ENCODE data around the gene SYT11.

DNA sequence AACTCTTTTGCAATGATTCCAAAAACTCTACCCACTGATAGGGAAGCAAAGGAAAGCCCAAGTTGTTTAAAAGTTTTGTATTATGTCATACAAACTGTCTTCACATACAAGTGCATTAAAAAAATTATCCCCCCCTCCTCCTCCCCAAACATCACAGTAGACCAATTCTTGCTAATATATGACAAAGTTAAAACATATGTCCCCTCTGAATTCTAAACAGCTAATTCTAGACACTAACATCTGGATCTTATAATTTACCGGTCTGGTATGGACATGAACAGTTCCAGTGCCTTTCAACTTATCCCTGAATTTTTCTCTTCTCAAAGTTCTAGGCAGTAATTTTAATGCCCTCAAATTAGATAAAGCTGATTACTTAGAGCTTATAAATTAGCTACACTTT, 38.4 kb downstream of the SYT11 start:
- TF ChIP-seq, protein P1, sequence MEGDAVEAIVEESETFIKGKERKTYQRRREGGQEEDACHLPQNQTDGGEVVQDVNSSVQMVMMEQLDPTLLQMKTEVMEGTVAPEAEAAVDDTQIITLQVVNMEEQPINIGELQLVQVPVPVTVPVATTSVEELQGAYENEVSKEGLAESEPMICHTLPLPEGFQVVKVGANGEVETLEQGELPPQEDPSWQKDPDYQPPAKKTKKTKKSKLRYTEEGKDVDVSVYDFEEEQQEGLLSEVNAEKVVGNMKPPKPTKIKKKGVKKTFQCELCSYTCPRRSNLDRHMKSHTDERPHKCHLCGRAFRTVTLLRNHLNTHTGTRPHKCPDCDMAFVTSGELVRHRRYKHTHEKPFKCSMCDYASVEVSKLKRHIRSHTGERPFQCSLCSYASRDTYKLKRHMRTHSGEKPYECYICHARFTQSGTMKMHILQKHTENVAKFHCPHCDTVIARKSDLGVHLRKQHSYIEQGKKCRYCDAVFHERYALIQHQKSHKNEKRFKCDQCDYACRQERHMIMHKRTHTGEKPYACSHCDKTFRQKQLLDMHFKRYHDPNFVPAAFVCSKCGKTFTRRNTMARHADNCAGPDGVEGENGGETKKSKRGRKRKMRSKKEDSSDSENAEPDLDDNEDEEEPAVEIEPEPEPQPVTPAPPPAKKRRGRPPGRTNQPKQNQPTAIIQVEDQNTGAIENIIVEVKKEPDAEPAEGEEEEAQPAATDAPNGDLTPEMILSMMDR (IDR thresholded peaks at IDR 0.05), result no peak
- no peak for TF ChIP-seq ZFX (IDR thresholded peaks at IDR 0.05; ENCODE audit: borderline replicate concordance)

All from 22Rv1 (cell line).